Measurements from ENCODE around the gene STAT1. TPM values are rescaled to one million over a fixed set of nuclear protein-coding genes. Genes with fewer than 3 reads are reported as not detected.

Gene STAT1
- total RNA-seq, 1 donor from 2014 or later = 66.3 TPM

DNA sequence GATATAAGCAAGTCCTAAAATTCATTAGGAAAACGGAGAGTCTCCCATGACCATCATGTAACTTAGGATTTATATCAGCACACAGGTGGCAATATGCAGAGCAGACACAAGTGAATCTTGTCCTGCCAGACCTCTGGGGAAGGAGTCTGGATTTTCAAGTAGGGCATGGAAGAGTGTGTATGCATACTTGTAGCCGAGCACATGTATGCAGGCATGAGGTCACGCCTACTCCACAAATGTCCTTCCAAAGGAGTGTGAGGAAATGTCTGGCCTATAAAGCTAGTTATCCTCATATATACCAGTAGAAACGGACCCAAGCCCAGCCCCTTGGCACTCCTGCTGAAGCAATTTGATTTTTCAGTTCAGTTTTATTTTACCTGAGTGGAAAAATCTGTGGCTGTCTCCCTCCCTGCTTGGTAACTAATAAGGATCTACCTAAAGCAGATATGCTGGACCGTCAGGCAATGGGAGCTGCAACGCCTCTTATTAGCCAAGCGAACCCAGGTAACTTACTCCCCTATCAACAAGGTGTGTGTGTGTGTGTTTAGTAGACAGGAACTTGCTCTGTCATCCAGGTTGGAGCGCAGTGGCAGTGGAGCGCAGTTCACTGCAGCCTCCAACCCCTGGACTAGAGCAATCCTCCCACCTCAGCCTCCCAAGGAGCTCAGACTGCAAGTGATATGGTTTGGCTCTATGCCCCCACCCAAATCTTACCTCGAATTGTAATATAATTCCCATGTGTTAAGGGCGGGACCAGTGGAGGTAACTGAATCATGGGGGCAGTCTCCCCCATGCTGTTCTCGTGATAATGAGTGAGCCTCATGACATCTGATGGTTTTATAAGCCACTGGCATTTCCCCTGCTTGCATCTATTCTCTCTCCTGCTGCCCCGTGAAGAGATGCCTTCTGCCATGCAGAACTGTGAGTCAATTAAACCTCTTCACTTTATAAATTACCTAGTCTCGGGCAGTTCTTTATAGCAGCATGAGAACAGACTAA is 2.8 kb downstream of the STAT1 start:
- Histone ChIP-seq H3K4me3 (ENCODE audit: low read depth, low read length) (no peak overlapping the region), H3K36me3 (ENCODE audit: control insufficient read depth, insufficient read depth, low read length) (no peaks in the 10 kb centered on the region), H3K27me3 (ENCODE audit: control insufficient read depth, insufficient read depth, low read length) (no peaks in the 10 kb centered on the region)
- TF ChIP-seq, protein P1, sequence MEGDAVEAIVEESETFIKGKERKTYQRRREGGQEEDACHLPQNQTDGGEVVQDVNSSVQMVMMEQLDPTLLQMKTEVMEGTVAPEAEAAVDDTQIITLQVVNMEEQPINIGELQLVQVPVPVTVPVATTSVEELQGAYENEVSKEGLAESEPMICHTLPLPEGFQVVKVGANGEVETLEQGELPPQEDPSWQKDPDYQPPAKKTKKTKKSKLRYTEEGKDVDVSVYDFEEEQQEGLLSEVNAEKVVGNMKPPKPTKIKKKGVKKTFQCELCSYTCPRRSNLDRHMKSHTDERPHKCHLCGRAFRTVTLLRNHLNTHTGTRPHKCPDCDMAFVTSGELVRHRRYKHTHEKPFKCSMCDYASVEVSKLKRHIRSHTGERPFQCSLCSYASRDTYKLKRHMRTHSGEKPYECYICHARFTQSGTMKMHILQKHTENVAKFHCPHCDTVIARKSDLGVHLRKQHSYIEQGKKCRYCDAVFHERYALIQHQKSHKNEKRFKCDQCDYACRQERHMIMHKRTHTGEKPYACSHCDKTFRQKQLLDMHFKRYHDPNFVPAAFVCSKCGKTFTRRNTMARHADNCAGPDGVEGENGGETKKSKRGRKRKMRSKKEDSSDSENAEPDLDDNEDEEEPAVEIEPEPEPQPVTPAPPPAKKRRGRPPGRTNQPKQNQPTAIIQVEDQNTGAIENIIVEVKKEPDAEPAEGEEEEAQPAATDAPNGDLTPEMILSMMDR (IDR thresholded peaks at IDR 0.05; ENCODE audit: insufficient read depth, low read length, poor library complexity, severe bottlenecking) = no peak
- DNase-seq (ENCODE audit: low read depth) = no peak

DNA sequence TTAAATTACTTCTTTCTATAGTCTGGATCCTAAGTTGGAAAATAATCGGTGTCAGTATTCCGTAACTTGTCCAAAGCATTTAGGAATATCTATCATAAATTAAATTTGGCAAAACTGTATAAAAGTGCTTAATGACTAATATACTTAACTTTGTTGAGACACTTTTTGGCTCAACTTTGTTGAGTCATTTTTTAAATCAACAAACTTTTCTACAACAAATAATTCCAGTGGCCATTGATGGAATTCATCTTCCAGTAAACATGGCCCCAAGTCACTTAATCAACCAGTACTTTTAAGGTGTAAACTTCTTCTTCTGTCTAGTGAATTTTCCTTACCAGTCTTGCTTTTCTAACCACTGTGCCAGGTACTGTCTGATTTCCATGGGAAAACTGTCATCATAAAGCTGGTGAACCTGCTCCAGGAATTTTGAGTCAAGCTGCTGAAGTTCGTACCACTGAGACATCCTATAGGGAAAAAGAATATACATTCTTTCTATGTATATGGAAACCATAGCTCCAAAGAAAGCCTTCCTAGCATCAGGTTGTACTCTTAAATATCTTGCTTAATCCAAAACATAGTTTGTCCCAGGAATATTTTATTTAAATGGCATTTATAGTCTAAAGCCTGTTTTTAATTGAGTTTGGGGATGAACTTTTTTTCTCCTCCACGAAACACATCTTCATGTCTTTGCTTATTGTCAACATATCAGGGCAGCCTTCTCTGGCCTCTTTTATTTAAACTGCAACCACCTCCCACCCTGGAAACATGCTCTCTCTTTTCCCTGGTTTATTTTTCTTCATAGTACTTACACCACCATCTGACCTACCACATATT is 4.2 kb downstream of the STAT1 start:
- no peak overlapping the region for H3K4me3 ChIP-seq (ENCODE audit: low read depth, low read length)
- DNase-seq (ENCODE audit: low read depth) = no peak
- TF ChIP-seq, protein P1 (IDR thresholded peaks at IDR 0.05; ENCODE audit: insufficient read depth, low read length, poor library complexity, severe bottlenecking) = no peak
- no peaks in the 10 kb centered on the region for H3K27me3 ChIP-seq (ENCODE audit: control insufficient read depth, insufficient read depth, low read length)
- H3K36me3 ChIP-seq (ENCODE audit: control insufficient read depth, insufficient read depth, low read length) = no peaks in the 10 kb centered on the region

DNA sequence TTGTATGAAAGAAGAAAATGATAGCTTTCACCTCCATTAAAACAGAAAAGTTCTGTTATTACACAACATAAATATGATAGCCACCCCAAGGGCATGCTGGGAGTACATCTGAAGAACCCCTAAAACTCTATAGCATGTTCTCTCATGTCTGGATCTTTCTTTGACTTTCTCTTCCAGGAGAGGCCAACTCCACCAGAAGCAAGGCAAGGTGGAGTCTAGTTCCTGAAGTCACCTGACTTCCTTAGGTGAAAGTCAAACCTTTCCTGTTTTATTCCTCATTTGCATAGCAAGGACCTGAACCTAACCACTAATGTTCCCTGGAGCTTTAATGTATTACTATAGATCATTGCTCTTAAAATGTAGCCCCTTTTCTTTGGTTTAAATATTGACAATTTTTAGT is 5.7 kb downstream of the STAT1 start:
- TF ChIP-seq, protein P1 (IDR thresholded peaks at IDR 0.05; ENCODE audit: insufficient read depth, low read length, poor library complexity, severe bottlenecking) = no peak
- H3K27me3 ChIP-seq (ENCODE audit: control insufficient read depth, insufficient read depth, low read length) = no peaks in the 10 kb centered on the region
- no peaks in the 10 kb centered on the region for H3K36me3 ChIP-seq (ENCODE audit: control insufficient read depth, insufficient read depth, low read length)
- DNase-seq (ENCODE audit: low read depth) = no peak
- no peak overlapping the region for H3K4me3 ChIP-seq (ENCODE audit: low read depth, low read length)

DNA sequence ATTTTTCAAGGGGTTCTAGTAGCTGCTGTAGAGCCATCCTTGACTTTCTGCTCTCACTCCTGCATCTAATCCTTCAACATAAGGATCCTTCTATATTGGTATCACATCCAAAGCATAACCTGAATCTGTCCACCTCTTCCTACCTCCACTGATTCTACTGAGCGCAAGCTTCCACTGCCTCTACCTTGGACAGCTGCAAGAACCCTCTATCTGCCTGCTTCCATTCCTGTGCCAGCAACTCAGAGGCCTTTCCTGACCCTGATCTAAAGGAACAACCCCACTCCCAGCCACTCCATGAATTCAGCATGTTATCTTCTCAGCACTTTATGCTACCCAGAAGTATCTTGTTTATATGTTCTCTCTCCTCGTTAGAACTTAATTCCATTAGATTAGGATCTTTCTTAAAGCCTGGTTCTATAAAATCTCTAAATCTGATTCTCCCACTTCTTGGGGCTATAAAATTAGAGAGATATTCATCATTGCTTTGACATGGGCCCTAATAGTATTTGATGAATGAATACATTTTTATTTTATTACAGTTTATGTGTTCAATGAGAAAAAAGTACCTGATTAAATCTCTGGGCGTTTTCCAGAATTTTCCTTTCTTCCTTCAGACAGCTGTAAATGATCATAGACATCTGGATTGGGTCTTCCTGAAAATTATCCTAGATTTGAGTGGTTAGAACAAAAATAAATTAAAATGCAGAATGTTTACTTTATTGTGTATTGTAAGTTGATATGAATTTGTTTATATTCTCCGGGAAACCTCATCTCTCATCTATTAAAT is 6.8 kb downstream of the STAT1 start:
- TF ChIP-seq, protein P1 (IDR thresholded peaks at IDR 0.05; ENCODE audit: insufficient read depth, low read length, poor library complexity, severe bottlenecking) = no peak
- Histone ChIP-seq H3K4me3 (ENCODE audit: low read depth, low read length) (no peak overlapping the region), H3K27me3 (ENCODE audit: control insufficient read depth, insufficient read depth, low read length) (no peaks in the 10 kb centered on the region), H3K36me3 (ENCODE audit: control insufficient read depth, insufficient read depth, low read length) (no peaks in the 10 kb centered on the region)
- no peak for DNase-seq (ENCODE audit: low read depth)

DNA sequence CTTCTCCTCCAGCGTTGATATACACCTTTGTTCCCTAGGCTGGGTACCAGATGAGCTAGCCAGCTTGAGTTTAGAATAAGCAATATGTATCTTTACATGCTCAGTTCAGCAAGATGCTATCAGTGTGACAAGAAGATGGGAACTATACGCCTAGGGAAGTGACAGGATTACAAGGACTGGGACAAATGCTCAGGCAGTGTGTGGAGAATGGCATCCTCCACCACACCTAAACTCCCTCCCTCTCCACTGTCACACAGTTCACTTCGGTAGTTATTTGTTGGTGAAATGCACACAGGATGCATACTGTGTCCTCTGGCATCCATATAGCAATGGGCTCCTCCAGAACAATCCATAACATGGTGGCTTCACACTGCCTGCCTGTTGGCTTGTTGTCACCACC is 7.7 kb downstream of the STAT1 start:
- no peaks in the 10 kb centered on the region for H3K36me3 ChIP-seq (ENCODE audit: control insufficient read depth, insufficient read depth, low read length)
- no peaks in the 10 kb centered on the region for H3K27me3 ChIP-seq (ENCODE audit: control insufficient read depth, insufficient read depth, low read length)
- DNase-seq (ENCODE audit: low read depth) = no peak
- H3K4me3 ChIP-seq (ENCODE audit: low read depth, low read length) = no peak overlapping the region
- TF ChIP-seq, protein P1 (IDR thresholded peaks at IDR 0.05; ENCODE audit: insufficient read depth, low read length, poor library complexity, severe bottlenecking) = no peak
